Stomach (tissue), 9 donors: ENCODE measurements around the gene SVOP. TPM values are rescaled to one million over a fixed set of nuclear protein-coding genes. Genes with fewer than 3 reads are reported as not detected.
A peak's percentile ranks its signal among the peaks of the same experiment; 100 is the strongest.
"Not testable (repeated sequence)": the region's sequence is repeated elsewhere in the genome, so short reads cannot be mapped to it uniquely, and the experiment has no call there.

Experiments
- DNase-seq, 2 donors: peaks; one replicate each; pipeline versions ENCODE4 v3.0.0 to v3.0.0-alpha.2; 2013 to 2019
- H3K27ac ChIP-seq, 5 donors: fragments of 200-600 bp in 4 of 5; sonication (generic) in 4 of 5; one replicate each; pipeline ENCODE4 v1.5.1; 2013 to 2019; ENCODE audit warnings: mild to moderate bottlenecking in 1 of 5, moderate library complexity in 1 of 5
- H3K27me3 ChIP-seq, 3 donors: fragments of 200-600 bp; sonication (generic); one replicate each; pipeline ENCODE4 v1.5.1; 2017 to 2019; ENCODE audit warnings: mixed run types in 1 of 3
- H3K36me3 ChIP-seq, 4 donors: fragments of 200-600 bp; sonication (generic); 1 replicate in 3 of 4; 2 replicates in 1 of 4; pipeline ENCODE4 v1.5.1; 2016 to 2019
- H3K4me1 ChIP-seq, 4 donors: fragments of 200-600 bp; sonication (generic); one replicate each; pipeline ENCODE4 v1.5.1; 2016 to 2019
- H3K4me3 ChIP-seq, 4 donors: fragments of 200-600 bp; sonication (generic) in 3 of 4; one replicate each; pipeline ENCODE4 v1.5.1; 2016 to 2019; ENCODE audit warnings: mild to moderate bottlenecking in 1 of 4
- H3K9me3 ChIP-seq, 4 donors: fragments of 200-600 bp; sonication (generic); one replicate each; pipeline ENCODE4 v1.5.1; 2016 to 2019
- EP300 ChIP-seq: sonication (generic); formaldehyde crosslinking; IDR thresholded peaks from one replicate; pipeline ENCODE4 v1.6.1; 2017; ENCODE audit warnings: antibody characterized with exemption
- POLR2A ChIP-seq, 4 donors: fragments of 450-650 bp; IDR thresholded peaks; one replicate each; pipeline ENCODE4 v1.6.1; 2016; ENCODE audit warnings: antibody characterized with exemption in 4 of 4, control low read depth in 2 of 4, mild to moderate bottlenecking in 1 of 4, moderate library complexity in 1 of 4
- POLR2AphosphoS5 ChIP-seq, 3 donors: sonication (generic); formaldehyde crosslinking; IDR thresholded peaks; one replicate each; pipeline ENCODE4 v1.6.1; 2016; ENCODE audit warnings: antibody characterized with exemption in 3 of 3
- WGBS, 5 donors: extraction: QIAGEN DNeasy Blood & Tissue Kit in 3 of 5; methylation state at CpG; one replicate each; pipeline versions ENCODE4 v1.1.5 to v1.1.7; 2013 to 2018; 5-methylcytosine and 5-hydroxymethylcytosine counted together
- intact Hi-C: fragments of 100-400 bp; cut with DNase I; formaldehyde crosslinking; loops from one replicate; pipeline ENCODE4 v1.15.1; 2023; ENCODE audit warnings: low total_unique reads
- polyA plus RNA-seq, 3 donors: library from polyadenylated mRNA; stranded (reverse); fragments of 200-250 nt; gene quantifications; one replicate each; pipeline ENCODE4 v1.2.3, GENCODE V29; 2013
- total RNA-seq, 5 donors: library from RNA; depleted of rRNA; stranded (reverse); fragments of >200 nt; gene quantifications; one replicate each; pipeline versions ENCODE4 v1.1.0 to v1.2.3, GENCODE V29; 2014 to 2016
- TF ChIP-seq, protein P1 (sequence below), 7 experiments: fragments of 450-650 bp in 4 of 7; fragments of 200-600 bp in 3 of 7; sonication (generic) in 3 of 7; IDR thresholded peaks; one replicate each; pipeline ENCODE4 v1.5.1; 2016 to 2019; ENCODE audit warnings: antibody characterized with exemption in 7 of 7, control low read depth in 2 of 7, mild to moderate bottlenecking in 1 of 7
- donor health status: healthy with polysubstance abuse.
- donor health status: Bipolar disorder and iron deficiency.
- donor health status: healthy.

The SVOP gene
- total and polyA plus RNA-seq, 8 donors, result 0.08 to 2.0 (median 0.37) TPM; not detected in 3

DNA sequence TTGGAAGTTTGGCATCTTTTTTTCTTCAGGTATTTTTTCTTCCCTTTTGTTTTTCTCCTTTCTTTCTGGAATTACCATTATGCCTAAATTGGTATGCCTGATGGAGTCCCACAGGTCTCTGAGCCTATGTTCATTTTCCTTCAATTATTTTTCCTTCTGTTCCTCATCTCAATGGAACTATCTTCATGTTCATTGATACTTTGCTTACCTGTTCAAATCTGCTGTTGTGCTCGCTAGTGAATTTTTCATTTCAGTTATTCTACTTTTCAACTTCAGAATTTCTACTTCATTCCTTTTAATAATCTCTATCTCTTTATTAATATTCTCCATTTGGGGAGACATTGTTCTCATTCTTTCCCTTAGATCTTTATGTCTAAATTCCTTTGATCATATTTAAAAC, 16.1 kb upstream of the SVOP start:
- H3K4me1 ChIP-seq, result no peaks in the 10 kb centered on the region
- 0 to 75% (median 68%) methylated on average over 1 of the region's 1 CpG; no CpG with 5 or more reads in 1 of the 5 donors for WGBS, 5 donors
- TF ChIP-seq EP300, result no peak
- TF ChIP-seq POLR2A (IDR thresholded peaks at IDR 0.05), result no peak
- TF ChIP-seq, protein P1, sequence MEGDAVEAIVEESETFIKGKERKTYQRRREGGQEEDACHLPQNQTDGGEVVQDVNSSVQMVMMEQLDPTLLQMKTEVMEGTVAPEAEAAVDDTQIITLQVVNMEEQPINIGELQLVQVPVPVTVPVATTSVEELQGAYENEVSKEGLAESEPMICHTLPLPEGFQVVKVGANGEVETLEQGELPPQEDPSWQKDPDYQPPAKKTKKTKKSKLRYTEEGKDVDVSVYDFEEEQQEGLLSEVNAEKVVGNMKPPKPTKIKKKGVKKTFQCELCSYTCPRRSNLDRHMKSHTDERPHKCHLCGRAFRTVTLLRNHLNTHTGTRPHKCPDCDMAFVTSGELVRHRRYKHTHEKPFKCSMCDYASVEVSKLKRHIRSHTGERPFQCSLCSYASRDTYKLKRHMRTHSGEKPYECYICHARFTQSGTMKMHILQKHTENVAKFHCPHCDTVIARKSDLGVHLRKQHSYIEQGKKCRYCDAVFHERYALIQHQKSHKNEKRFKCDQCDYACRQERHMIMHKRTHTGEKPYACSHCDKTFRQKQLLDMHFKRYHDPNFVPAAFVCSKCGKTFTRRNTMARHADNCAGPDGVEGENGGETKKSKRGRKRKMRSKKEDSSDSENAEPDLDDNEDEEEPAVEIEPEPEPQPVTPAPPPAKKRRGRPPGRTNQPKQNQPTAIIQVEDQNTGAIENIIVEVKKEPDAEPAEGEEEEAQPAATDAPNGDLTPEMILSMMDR (IDR thresholded peaks at IDR 0.05), result no peak
- no peak for TF ChIP-seq POLR2AphosphoS5 (IDR thresholded peaks at IDR 0.05)
- peaks cover 0 to 25% (median 16%) of the 10 kb centered on the region in 4 donors for H3K9me3 ChIP-seq
- DNase-seq, result no peak
- intact Hi-C loops, result no loop called here
- H3K36me3 ChIP-seq, result no peaks in the 10 kb centered on the region
- H3K27ac ChIP-seq, result no peak overlapping the region
- peaks cover 0 to 11% (median 0%) of the 10 kb centered on the region in 3 donors for H3K27me3 ChIP-seq
- no peak overlapping the region for H3K4me3 ChIP-seq

DNA sequence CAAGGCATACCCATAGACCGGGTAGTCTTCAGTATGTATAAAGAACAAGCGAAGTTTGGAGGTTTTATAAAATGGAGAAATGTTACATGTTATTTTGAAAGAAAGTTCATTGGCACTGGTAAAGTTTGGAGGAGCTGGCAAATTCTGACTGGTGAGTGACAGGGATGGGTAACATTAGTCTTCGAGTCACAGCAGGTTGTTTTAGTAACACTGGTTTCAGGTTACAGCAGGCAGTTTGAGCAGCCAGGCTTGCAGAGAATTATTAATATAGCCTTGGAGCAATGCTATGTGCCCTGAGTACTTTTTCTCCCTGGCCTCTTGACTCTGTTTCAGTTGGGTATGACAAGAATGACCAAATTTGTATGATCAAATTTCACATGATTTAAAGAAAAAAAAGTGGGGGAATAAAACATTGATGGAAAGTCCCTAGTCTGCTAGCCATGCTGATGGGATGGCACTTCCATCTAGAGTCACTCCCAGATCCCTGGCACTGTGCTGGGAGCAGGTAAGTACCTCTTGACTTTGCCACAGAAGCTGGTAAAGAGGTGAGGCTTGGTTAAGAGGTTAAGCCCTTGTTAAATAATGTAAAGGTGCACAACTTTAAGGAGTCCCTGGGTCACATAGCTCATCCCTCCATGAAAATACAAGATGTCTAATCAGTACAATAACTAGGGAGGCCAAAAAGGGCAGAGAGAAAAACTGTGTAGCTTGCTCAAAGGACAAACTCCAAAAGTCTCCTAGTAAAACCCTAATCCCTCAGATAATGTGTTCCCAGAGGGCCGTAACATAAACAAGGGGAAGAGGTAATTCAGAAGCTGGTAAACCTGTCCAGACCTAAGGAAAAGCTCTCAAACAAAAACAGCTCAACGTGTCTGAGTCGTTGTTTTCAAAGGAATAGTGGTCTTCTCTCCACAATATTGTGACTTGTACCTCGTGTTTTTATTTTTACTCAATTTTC, 12.7 kb upstream of the SVOP start:
- TF ChIP-seq EP300, result no peak
- TF ChIP-seq POLR2AphosphoS5 (IDR thresholded peaks at IDR 0.05), result no peak
- TF ChIP-seq, protein P1 (IDR thresholded peaks at IDR 0.05), result no peak
- TF ChIP-seq POLR2A (IDR thresholded peaks at IDR 0.05), result no peak
- H3K27me3 ChIP-seq, result peaks cover 0 to 6% (median 4%) of the 10 kb centered on the region in 3 donors
- no peaks in the 10 kb centered on the region for H3K4me1 ChIP-seq
- no peak overlapping the region for H3K4me3 ChIP-seq
- WGBS, 5 donors, result 52 to 57% (median 55%) methylated on average over 7 of the region's 7 CpGs
- intact Hi-C loops, result no loop called here
- no peaks in the 10 kb centered on the region for H3K36me3 ChIP-seq
- no peak overlapping the region for H3K27ac ChIP-seq
- H3K9me3 ChIP-seq, result peaks cover 0 to 12% (median 7%) of the 10 kb centered on the region in 4 donors
- no peak for DNase-seq

DNA sequence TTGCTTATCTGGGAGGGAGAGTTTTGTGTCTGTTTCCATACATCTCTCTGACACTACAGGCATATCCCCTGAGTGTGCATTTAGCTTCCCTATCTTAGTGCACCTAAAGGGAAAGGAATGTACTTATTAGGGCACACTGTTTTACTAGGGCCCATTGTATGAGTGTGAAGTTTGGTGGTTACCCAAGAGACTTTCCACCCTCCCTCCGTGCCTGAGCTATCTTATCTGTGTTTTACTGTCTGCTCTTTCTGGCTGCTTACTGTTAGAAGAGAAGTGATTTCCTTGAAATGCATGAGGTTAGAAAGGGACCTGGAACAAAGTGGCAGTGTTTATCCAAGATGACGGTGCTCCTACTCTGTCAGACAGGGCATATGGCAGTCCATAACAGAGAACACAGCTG, 8.5 kb upstream of the SVOP start:
- Histone ChIP-seq H3K36me3 (no peaks in the 10 kb centered on the region), H3K4me3 (no peak overlapping the region), H3K27me3 (peaks cover 0 to 7% (median 4%) of the 10 kb centered on the region in 3 donors), H3K27ac (no peak overlapping the region), H3K9me3 (no peaks in the 10 kb centered on the region), H3K4me1 (no peaks in the 10 kb centered on the region)
- WGBS, 5 donors, result 20 to 53% (median 33%) methylated on average over 2 of the region's 2 CpGs
- DNase-seq, result no peak
- TF ChIP-seq EP300, result no peak
- TF ChIP-seq, protein P1 (IDR thresholded peaks at IDR 0.05), result no peak
- no peak for TF ChIP-seq POLR2A (IDR thresholded peaks at IDR 0.05)
- TF ChIP-seq POLR2AphosphoS5 (IDR thresholded peaks at IDR 0.05), result no peak
- intact Hi-C loops, result no loop called here

DNA sequence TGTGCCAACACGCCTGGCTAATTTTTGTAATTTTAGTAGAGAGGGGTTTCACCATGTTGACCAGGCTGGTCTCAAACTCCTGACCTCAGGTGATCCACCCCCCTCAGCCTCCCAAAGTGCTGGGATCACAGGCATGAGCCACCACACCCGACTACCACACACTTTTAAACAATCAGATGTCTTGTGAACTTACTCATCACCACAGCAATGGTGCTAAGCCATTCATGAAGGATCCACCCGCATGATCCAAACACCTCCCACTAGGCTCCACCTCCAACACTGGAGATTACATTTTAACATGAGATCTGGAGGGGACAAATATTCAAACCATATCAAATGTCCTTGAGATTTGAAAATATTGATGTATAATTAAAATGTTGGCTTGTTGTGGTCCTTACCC, 7.8 kb upstream of the SVOP start:
- H3K36me3 ChIP-seq, H3K4me1 ChIP-seq, DNase-seq, H3K4me3 ChIP-seq, intact Hi-C loops, H3K27ac ChIP-seq, H3K27me3 ChIP-seq, H3K9me3 ChIP-seq: not testable (repeated sequence)
- WGBS, 5 donors, result 36 to 66% (median 52%) methylated on average over 2 to 3 of the region's 3 CpGs

DNA sequence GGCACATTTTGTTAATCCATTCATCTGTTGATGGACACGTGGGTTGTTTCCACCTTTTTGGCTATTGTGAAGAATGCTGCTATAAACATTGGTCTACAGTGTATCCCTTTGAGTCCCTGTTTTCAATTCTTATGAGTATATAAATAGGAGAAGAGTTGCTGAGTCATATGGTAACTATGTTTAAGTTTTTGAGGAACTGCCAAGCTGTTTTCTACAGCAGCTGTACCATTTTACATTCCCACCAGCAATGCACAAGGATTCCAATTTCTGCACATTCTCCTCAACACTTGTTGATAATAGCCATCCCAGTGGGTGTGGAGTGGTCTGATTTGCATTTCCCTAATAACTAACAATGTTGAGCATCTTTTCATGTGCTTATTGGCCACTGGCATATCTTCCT, 6.9 kb upstream of the SVOP start:
- H3K4me1 ChIP-seq, result no peaks in the 10 kb centered on the region
- 31 to 44% (median 37%) methylated on average over 1 of the region's 1 CpG for WGBS, 5 donors
- TF ChIP-seq, protein P1 (IDR thresholded peaks at IDR 0.05), result no peak
- TF ChIP-seq POLR2AphosphoS5 (IDR thresholded peaks at IDR 0.05), result no peak
- no peak for TF ChIP-seq EP300
- no peak for TF ChIP-seq POLR2A (IDR thresholded peaks at IDR 0.05)
- peaks cover 0 to 11% (median 4%) of the 10 kb centered on the region in 3 donors for H3K27me3 ChIP-seq
- H3K27ac ChIP-seq, result no peak overlapping the region
- H3K9me3 ChIP-seq, result no peaks in the 10 kb centered on the region
- no peaks in the 10 kb centered on the region for H3K36me3 ChIP-seq
- peak in 1 of 2 donors; percentile 4 for DNase-seq
- H3K4me3 ChIP-seq, result no peak overlapping the region
- intact Hi-C loops, result no loop called here
